PC-9 (cell line): Measurements from ENCODE around the gene FCF1.

ENCODE experiments used
- CTCF ChIP-seq: fragments of 200-600 bp; sonication (generic); conservative IDR thresholded peaks from 2 replicates; pipeline ENCODE4 v1.6.1; 2017; ENCODE audit warnings: mixed run types, antibody characterized with exemption, mild to moderate bottlenecking, moderate library complexity
- EZH2 ChIP-seq: fragments of 200-600 bp; sonication (generic); IDR thresholded peaks from 2 replicates; pipeline ENCODE4 v1.8.0; 2017; ENCODE audit warnings: antibody characterized with exemption, low read depth

- no peak for TF ChIP-seq CTCF
- no peak for TF ChIP-seq EZH2
These were observed 17.5 kb upstream of the FCF1 start for GRCh38 chr14:74695406-74695805.
